Esophagus muscularis mucosa (tissue), 4 donors: Measurements from ENCODE around the gene NXPE1. TPM values are rescaled to one million over a fixed set of nuclear protein-coding genes. Genes with fewer than 3 reads are reported as not detected.

Experiments used
- DNase-seq: peaks from one replicate; pipeline ENCODE4 v3.0.0-alpha.2; 2017; ENCODE audit errors: extremely low spot score
- H3K27ac ChIP-seq, 4 donors: fragments of 200-600 bp; sonication (generic); replicated peaks in 1 of 4; 1 replicate in 3 of 4; 2 replicates in 1 of 4; pipeline ENCODE4 v1.5.1; 2016 to 2019; ENCODE audit warnings: mild to moderate bottlenecking in 1 of 4
- H3K27me3 ChIP-seq, 4 donors: fragments of 200-600 bp; sonication (generic); one replicate each; pipeline versions ENCODE4 v1.5.1 to v1.6.0; 2016 to 2019
- H3K36me3 ChIP-seq, 4 donors: fragments of 200-600 bp; sonication (generic); one replicate each; pipeline ENCODE4 v1.5.1; 2016 to 2019
- H3K4me1 ChIP-seq, 4 donors: fragments of 200-600 bp; sonication (generic); one replicate each; pipeline ENCODE4 v1.5.1; 2016 to 2019
- H3K4me3 ChIP-seq, 4 donors: fragments of 200-600 bp; sonication (generic); 1 replicate in 2 of 4; 2 replicates in 2 of 4; pipeline ENCODE4 v1.5.1; 2016 to 2019; ENCODE audit warnings: mild to moderate bottlenecking in 4 of 4, moderate library complexity in 1 of 4
- H3K9me3 ChIP-seq, 4 donors: fragments of 200-600 bp; sonication (generic); 1 replicate in 3 of 4; 2 replicates in 1 of 4; pipeline ENCODE4 v1.5.1; 2016 to 2019
- CTCF ChIP-seq, 3 experiments: fragments of 200-600 bp in 2 of 3; fragments of 450-650 bp in 1 of 3; sonication (generic) in 2 of 3; IDR thresholded peaks; one replicate each; pipeline ENCODE4 v1.5.1; 2017 to 2019; ENCODE audit warnings: antibody characterized with exemption in 3 of 3, mild to moderate bottlenecking in 2 of 3, moderate library complexity in 1 of 3
- EP300 ChIP-seq: sonication (generic); formaldehyde crosslinking; IDR thresholded peaks from one replicate; pipeline ENCODE4 v1.6.1; 2017; ENCODE audit warnings: antibody characterized with exemption
- POLR2A ChIP-seq: fragments of 450-650 bp; IDR thresholded peaks from one replicate; pipeline ENCODE4 v1.6.1; 2017; ENCODE audit warnings: antibody characterized with exemption, moderate library complexity, mild to moderate bottlenecking, low read depth
- POLR2AphosphoS5 ChIP-seq, 2 donors: sonication (generic); formaldehyde crosslinking; IDR thresholded peaks; one replicate each; pipeline ENCODE4 v1.6.1; 2017; ENCODE audit warnings: antibody characterized with exemption in 2 of 2
- WGBS: methylation state at CpG from one replicate; pipeline ENCODE4 v1.1.5; 2018; 5-methylcytosine and 5-hydroxymethylcytosine counted together
- intact Hi-C: fragments of 100-400 bp; cut with DNase I; formaldehyde crosslinking; loops from one replicate; pipeline ENCODE4 v1.15.1; 2023
- small RNA-seq, 3 donors: library from RNA; depleted of rRNA; stranded (forward); fragments of <200 nt; gene quantifications; one replicate each; pipeline ENCODE3, GENCODE V24; 2016
- total RNA-seq, 4 donors: library from RNA; depleted of rRNA; stranded (reverse); fragments of >200 nt; gene quantifications; one replicate each; pipeline versions ENCODE4 v1.1.0 to v1.2.1, GENCODE V29; 2016

NXPE1 gene
- total RNA-seq, 4 donors from 2014 or later: not detected

GRCh38 chr11:114479331-114479730, 80.3 kb downstream of the NXPE1 start:
- Histone ChIP-seq H3K9me3 (no peaks in the 10 kb centered on the region), H3K4me1 (peaks cover 0 to 11% (median 9%) of the 10 kb centered on the region in 4 donors), H3K27ac (no peak overlapping the region), H3K4me3 (no peak overlapping the region), H3K27me3 (no peaks in the 10 kb centered on the region), H3K36me3 (no peaks in the 10 kb centered on the region)
- intact Hi-C loops: no loop called here
- WGBS: 75% methylated on average over 1 of the region's 1 CpG
- DNase-seq: no peak
- no peak for TF ChIP-seq POLR2AphosphoS5 (IDR thresholded peaks at IDR 0.05)
- TF ChIP-seq CTCF (IDR thresholded peaks at IDR 0.05): no peak
- no peak for TF ChIP-seq EP300
- no peak for TF ChIP-seq POLR2A

GRCh38 chr11:114478768-114479167, 80.9 kb downstream of the NXPE1 start:
- no peak for TF ChIP-seq CTCF (IDR thresholded peaks at IDR 0.05)
- TF ChIP-seq POLR2A: no peak
- no peak for TF ChIP-seq POLR2AphosphoS5 (IDR thresholded peaks at IDR 0.05)
- no peak for TF ChIP-seq EP300
- intact Hi-C loops: no loop called here
- Histone ChIP-seq H3K27ac (no peak overlapping the region), H3K36me3 (no peaks in the 10 kb centered on the region), H3K9me3 (no peaks in the 10 kb centered on the region), H3K4me3 (no peak overlapping the region), H3K4me1 (peaks cover 0 to 11% (median 9%) of the 10 kb centered on the region in 4 donors), H3K27me3 (no peaks in the 10 kb centered on the region)
- WGBS: 78% methylated on average over 4 of the region's 4 CpGs
- DNase-seq: no peak

GRCh38 chr11:114478001-114478410, 81.7 kb downstream of the NXPE1 start:
- H3K27ac ChIP-seq: no peak overlapping the region
- DNase-seq: no peak
- intact Hi-C loops: no loop called here
- no peaks in the 10 kb centered on the region for H3K27me3 ChIP-seq
- no peak overlapping the region for H3K4me3 ChIP-seq
- no peaks in the 10 kb centered on the region for H3K9me3 ChIP-seq
- no peak for TF ChIP-seq EP300
- no peak for TF ChIP-seq POLR2A
- no peak for TF ChIP-seq CTCF (IDR thresholded peaks at IDR 0.05)
- no peak for TF ChIP-seq POLR2AphosphoS5 (IDR thresholded peaks at IDR 0.05)
- 16% methylated on average over 2 of the region's 2 CpGs for WGBS
- peaks cover 0 to 11% (median 9%) of the 10 kb centered on the region in 4 donors for H3K4me1 ChIP-seq
- H3K36me3 ChIP-seq: no peaks in the 10 kb centered on the region

- Histone ChIP-seq H3K27me3 (no peaks in the 10 kb centered on the region), H3K27ac (no peak overlapping the region), H3K4me3 (no peak overlapping the region), H3K36me3 (no peaks in the 10 kb centered on the region), H3K9me3 (no peaks in the 10 kb centered on the region), H3K4me1 (no peaks in the 10 kb centered on the region)
- 87% methylated on average over 2 of the region's 2 CpGs for WGBS
- no peak for TF ChIP-seq POLR2AphosphoS5 (IDR thresholded peaks at IDR 0.05)
- no peak for TF ChIP-seq POLR2A
- TF ChIP-seq EP300: no peak
- no peak for TF ChIP-seq CTCF (IDR thresholded peaks at IDR 0.05)
- DNase-seq: no peak
- intact Hi-C loops: no loop called here
These were observed 87.0 kb downstream of the NXPE1 start for GRCh38 chr11:114472661-114473060.

Small RNA genes within 50 kb of the gene (small RNA-seq; reads per million reads assigned to genes)
- 0 reads per million in 3 donors for gene RF01210

Other genes with a start within 250 kb of the NXPE1 start
- 1 to 10 TPM; 5.0 to 6.2 (median 5.6) TPM for gene C11orf71, start 159.4 kb downstream of the NXPE1 start, total RNA-seq
- gene RBM7, start 159.2 kb downstream of the NXPE1 start, total RNA-seq: 10 to 100 TPM; 13.7 to 28.0 (median 17.6) TPM
- 100 to 1,000 TPM in 3 of 4 donors, 10 to 100 TPM in 1; 95.1 to 152 (median 142) TPM for gene REXO2, start 120.4 kb downstream of the NXPE1 start, total RNA-seq
- not detected for gene NXPE4, start 35.9 kb upstream of the NXPE1 start, total RNA-seq
- under 1 TPM in 3 of 4 donors, not detected in 1; 0.40 to 0.50 (median 0.42) TPM for gene NXPE2, start 118.6 kb upstream of the NXPE1 start, total RNA-seq